NCI-H460 (cell line): ENCODE data around the gene KRT6B. TPM values are rescaled to one million over a fixed set of nuclear protein-coding genes. Genes with fewer than 3 reads are reported as not detected.

ENCODE experiments used
- DNase-seq: peaks from one replicate; pipeline ENCODE4 v3.0.0-alpha.2; 2016; ENCODE audit warnings: low read depth; ENCODE audit errors: extremely low read depth
- total RNA-seq: library from RNA; depleted of rRNA; stranded (reverse); fragments of >200 nt; shearing (Covaris generic); gene quantifications from 2 replicates; pipeline ENCODE4 v1.2.3, GENCODE V29; 2014

The KRT6B gene
- total RNA-seq, 1 experiment from 2014 or later = not detected

GRCh38 chr12:52437508-52437907, 14.4 kb downstream of the KRT6B start:
- no peak for DNase-seq

DNA sequence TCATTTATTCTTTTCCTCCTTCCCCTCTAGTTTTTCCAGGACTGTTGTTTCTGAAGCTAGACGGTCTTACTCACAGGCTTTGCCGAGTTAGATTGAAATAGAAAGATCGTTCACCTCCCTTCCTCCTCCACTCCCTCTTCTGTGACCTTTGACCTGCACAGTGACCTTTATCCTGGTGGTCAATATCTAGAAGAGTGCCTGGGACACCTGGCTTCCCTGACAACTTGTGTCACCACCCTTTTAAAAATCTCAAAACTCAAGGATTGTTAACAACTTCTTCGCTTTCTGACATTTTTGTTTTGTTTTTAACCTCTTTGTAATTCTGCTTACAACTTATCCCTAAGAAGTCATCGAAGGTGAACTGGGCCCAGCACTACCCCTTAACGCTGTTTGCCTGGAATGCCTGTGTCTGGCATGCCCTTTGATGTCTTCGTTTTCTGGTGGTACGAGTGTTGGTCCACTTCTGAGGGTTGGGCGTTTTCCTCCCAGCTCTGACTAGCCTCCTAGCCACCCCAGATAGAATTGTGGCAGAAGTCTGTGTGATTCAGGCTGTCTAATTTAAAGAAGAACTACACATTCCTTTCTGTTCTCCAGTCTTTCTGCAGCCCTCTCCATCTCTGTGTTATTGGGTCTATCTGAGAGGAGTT, 15.0 kb downstream of the KRT6B start:
- no peak for DNase-seq

DNA sequence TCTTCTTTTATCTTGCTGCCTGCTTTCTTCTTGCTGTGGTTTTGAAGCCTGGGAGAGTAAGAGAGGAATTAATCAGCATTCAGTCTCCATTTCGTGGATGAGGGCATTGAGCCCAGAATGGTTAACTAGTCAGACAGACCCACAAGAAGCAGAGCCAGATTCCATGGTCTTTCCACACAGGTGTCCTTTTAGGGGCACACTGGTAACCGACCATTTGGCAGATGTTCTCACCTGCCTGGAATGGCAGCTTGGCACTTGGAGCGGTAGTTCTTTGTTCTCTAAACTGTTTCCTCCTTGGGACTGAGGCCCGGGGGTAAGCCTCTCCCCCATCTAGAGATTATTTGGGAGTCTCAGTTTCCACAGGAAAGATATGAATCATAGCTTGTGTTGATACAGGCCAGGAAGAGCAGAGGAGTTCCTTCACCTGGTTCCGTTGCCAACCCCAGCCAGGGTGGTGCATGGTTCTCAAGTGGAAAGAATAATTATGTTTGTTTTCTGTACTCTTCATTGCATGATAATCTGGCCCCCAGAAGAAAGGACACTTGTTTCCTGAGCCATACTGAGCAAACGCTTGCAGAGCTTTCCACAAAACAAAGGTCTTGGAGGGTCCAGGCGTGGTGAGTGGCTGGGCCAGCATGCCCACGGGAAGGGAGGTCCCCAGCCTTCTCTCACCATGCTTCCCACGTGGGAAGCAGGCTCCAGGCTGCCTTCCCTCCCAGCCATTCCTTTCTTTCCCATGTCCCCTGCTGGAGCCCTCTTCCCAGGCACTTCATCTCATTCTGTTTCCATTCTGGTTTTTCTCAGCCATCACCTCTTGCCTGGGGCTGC, 15.7 kb downstream of the KRT6B start:
- no peak for DNase-seq

GRCh38 chr12:52435659-52435999, 16.3 kb downstream of the KRT6B start:
- DNase-seq = no peak

DNA sequence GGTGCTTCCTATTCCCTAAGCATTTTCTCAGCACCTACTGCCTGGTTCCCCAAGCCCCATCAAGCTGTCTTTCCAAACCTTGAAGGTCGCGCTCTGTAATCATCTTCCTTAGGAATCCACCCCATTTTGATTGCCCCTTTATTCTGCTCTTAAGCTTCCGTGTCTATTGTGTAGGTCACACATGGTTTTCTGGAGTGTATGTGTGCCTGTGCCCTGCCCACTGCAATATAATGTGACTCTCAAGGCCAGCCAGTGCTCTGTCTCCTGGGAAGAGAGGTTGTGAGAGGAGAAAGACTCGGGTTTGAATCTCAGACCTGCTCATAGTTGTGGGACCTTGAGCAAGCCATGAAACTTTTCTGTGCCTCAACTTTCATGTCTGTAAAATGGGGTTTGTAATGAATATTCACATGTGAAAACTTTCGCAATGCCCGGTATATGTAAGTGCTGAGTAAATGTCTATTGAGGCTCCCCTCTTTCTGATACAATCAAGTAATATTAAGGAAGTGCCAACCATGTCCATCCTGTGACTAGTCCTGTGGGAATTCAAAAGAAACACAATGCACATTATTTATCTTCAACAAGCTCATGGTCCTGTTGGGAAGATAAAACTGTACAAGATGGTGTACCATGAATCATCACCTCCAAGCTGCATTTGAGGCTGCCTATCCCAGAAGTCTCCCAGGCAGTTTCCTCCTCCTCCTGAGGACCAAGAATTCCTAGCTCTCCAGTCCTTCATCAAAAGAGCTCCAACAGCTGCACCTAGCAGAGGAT, 17.0 kb downstream of the KRT6B start:
- no peak for DNase-seq

DNA sequence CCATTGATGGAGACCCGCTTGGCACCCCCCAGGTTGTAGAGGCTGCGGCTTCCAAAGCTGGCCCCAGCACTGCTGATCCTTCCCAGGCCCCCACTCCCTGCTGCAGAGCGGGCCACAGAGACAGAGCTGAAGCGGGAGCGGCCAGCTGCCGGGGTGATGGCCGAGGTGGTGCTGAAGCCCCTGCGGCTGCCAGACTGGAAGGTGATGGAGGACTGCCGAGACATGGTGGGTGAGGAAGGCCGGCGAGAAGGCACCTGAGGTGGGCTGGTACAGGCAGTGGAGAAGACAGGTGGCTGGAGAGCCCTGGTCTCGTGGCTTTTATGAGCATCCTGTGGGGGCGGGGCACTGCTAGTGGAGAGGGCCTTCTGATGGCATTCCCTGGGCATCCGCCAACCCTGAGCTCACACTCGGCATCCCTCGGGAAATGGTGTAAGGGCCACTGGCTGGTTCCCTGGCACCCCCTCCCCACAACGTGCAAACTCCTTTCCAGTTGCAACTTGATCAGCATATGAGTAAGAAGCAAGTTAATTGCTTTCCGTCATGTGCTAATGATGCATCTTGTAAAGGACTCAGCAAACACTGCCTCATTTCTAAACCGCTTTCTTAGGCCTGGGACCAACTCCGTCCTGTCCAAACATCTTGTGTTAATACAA, 17.7 kb downstream of the KRT6B start, which contains the start of gene KRT75:
Gene KRT75 (minus strand): TSS at position 291 of the 653 bp plus-strand sequence. CDS start 67 bp downstream, at position 224.
- DNase-seq = no peak

DNA sequence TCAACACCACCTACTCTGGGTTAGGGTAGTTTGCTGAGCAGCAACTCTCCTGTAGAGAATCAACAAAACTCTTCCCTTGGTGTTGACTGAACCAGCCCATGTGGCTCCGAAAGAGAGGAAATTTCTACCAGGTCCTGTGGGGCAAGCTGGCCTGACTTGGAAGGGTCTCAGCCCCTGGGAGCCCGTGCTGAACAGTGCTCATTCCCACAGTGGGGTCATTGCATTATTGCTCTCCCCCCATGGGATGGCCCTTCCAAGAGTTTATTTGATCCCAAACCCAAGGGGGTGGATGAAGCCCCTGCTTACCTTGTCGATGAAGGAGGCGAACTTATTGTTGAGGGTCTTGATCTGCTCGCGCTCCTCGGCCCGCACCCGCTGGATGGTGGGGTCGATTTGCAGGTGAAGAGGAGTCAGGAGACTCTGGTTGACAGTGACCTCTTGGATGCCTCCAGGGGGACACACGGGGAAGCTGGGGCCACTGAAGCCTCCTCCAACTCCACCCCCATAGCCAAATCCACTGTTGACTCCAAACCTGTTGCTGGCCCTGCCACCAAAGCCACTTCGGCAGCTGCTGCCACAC, 18.4 kb downstream of the KRT6B start:
- no peak for DNase-seq

GRCh38 chr12:52432559-52433207, 19.3 kb downstream of the KRT6B start:
- no peak for DNase-seq

GRCh38 chr12:52428121-52428520, 23.8 kb downstream of the KRT6B start:
- no peak for DNase-seq

DNA sequence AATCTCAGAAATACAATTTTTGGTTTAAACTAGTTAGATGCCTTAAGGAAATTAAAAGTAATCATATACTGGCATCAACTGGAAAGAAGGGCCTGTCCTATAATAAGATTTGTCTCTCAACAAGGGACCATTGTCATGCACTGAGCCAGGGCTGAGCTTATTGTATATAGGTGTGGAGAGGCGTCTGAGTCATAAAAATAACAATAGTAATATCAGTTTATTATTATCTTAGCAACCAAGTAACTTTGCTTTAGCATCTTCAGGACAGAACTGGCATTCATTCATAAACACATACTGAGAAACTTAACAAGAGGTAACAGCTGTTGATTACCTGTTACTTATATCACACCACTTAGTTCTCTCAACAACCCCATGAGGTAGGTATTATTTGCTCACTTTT, 24.9 kb downstream of the KRT6B start:
- DNase-seq = no peak

DNA sequence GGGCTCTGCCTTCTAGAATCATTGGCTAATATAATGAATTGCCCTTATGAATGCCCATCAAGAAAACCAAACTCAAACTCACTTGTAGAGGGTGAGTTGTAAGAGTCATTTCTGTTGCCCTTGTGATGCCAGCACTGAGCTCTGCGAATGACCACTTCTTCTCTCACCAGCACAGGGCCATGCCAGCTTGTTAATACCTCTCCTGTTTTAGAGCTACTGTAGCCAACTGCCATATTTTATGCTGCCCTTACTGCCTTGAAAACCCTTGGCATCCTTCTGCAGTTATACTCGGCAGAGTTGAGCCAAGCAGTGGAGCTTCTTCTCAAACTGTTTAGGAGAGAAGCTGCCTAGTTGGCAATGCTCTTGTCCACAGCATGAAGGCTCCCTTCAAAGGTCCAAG, 25.9 kb downstream of the KRT6B start:
- DNase-seq = no peak

DNA sequence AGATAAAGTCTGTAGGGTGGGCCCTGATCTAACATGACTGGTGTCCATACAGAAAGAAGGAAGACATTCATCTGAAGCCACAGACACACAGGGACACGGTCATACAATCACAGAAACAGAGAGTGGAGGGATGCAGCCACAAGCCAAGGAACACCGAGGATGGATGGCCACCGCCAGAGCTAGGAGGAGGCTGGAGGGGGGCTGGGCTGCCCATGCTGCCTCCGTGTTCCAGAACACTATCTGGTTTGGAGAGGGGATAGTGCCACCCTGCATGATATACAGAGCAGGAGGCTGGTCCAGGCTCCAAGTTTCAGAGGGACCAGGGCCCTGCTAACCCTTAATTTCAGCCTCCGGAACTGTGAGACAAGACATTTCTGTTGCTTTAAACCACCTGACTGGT, 26.5 kb downstream of the KRT6B start:
- no peak for DNase-seq

GRCh38 chr12:52423661-52424500, 28.1 kb downstream of the KRT6B start:
- no peak for DNase-seq

DNA sequence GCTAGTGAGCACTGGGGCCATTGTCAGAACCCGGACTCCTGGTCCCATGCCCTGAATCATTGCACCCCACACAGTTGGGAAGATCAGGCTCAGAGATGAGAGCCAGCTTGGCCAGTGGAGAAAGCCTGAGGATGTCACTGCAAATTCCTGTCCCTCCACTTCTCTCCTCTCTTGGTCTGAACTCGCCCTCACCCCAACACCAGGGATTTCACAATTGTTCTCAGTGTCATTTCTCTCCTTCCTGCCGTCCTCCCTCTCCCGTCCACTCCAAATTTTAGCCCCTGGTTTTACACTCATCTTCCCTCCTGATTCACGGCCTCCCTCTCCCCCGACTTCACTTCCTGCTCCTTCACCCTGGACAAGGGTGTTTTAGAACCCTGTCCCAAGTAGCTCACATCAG, 28.9 kb downstream of the KRT6B start:
- no peak for DNase-seq

DNA sequence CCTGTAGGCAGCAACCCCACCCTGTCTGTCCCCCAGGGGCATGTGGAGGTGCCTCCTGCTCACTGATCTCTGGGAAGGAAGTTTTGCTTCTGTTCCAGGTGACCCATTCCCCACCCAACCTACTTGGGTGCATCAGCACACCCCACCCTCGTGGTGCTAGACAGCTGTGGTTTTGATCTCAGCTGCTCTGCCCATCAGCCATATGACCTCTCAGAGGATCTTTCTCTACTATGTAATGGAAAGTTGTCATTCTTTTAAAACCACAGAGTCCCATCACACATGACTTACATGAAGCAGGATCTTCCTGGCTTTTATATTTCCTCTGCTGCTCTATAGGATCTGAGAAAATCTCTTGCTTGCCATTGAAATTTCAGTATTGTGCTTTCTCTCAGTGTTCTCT, 32.3 kb downstream of the KRT6B start:
- DNase-seq = no peak

DNA sequence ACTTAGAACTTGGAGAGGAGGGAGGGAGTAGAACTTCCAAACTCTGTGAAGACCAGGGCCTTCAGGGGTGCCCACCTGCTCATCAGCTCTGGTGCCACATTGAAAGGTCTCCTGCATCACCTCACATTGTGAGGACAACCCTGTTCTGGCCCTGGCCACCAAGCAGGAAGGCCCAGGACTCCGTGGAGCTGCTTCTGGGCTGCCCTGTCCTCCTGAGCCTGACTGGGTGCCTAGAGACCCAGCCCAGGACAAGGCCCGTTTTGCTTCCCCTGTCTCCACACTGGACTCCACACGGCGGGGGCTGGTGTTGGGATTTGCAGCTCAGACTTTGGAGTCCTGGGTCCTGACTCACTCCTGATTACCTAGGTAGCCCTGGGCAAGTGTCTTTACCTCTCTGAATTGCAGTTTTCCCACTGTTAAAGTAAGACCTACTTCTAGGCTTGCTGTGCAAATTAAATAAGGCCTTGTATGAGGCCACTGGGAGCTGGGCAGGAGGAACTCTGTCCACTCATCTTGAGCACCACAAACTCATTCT, 33.3 kb downstream of the KRT6B start:
- no peak for DNase-seq

DNA sequence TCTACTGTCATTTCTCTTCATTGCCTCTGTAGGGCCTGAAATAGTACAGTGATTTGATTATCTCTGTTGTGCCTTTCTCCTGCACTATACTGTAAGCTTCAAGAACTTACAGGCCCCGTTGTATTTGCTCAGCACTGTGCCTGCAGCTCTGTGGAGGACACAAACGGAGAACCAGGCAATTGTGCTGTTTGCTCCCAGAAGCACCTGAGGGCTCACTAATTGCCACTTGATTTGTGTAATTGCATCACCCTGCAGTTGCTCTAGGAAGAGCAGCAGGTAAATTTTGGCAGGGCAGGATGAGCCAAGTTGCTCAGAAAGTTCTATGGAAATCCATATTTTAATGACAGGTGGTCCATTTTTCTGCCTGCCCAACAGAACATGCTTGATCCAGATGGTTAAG, 34.2 kb downstream of the KRT6B start:
- DNase-seq = no peak

- DNase-seq = no peak
Observed at GRCh38 chr12:52416795-52417194, 35.2 kb downstream of the KRT6B start.
